ENCODE data around the gene RSL1D1. TPM values are rescaled to one million over a fixed set of nuclear protein-coding genes. Genes with fewer than 3 reads are reported as not detected.
A peak's percentile ranks its signal among the peaks of the same experiment; 100 is the strongest.

RSL1D1 gene
- total RNA-seq, 1 donor from 2014 or later: 148 TPM

- H3K9me3 ChIP-seq: no peaks in the 10 kb centered on the region
- H3K27me3 ChIP-seq: no peaks in the 10 kb centered on the region
- intact Hi-C loops (cut with DNase I): no loop called here
- no peak overlapping the region for H3K27ac ChIP-seq
- no peak for DNase-seq (ENCODE audit: extremely low spot score in 2 of 2)
- no peaks in the 10 kb centered on the region for H3K36me3 ChIP-seq
- H3K4me3 ChIP-seq: no peak overlapping the region
- H3K4me1 ChIP-seq: peaks cover 38% of the 10 kb centered on the region
- no peak for TF ChIP-seq POLR2AphosphoS5 (IDR thresholded peaks at IDR 0.05; ENCODE audit: insufficient read depth in 1 of 2, low read depth in 1 of 2)
- TF ChIP-seq POLR2A (IDR thresholded peaks at IDR 0.05): no peak
- no peak for TF ChIP-seq CTCF (IDR thresholded peaks at IDR 0.05)
Measured at GRCh38 chr16:11800382-11800718, 51.0 kb downstream of the RSL1D1 start.

DNA sequence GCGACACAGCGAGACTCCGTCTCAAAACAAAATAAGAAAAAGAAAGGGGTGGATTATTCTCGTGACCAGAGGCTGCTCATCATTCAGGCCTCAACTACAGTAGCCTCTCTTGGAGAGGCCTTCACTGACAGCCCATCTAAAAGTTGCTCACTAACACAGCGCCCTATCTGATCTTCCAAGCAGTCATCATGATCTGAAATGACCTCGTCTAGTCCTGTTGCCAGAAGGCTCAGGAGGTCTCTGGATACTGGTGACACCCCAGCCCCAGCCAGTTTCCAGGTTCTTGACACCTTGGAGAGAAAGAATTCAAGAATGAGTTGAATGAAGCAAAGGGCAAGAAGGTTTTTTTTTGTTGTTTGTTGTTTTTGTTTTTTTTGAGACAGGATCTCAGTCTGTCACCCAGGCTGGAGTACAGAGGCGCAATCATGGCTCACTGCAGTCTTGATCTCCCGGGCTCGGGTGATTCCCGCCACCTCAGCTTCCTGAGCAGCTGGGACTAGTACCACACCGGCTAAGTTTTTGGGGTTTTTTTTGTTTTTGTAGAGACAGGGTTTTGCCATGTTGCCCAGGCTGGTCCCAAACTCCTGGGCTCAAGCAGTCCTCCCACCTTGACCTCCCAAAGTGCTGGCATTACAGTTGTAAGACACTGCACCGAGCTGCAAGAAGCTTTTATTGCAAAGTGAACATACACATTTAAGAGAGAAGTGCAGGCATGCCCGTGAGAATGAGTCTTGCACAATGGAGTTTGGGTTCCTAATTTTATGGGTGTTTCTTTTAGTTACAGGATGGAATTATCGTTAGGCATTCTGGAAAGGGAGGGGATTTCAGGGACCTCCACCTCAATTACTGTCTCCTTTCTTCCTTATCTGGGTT is 51.6 kb downstream of the RSL1D1 start:
- Histone ChIP-seq H3K27ac (no peak overlapping the region), H3K36me3 (no peaks in the 10 kb centered on the region), H3K27me3 (no peaks in the 10 kb centered on the region), H3K9me3 (no peaks in the 10 kb centered on the region), H3K4me1 (peaks cover 45% of the 10 kb centered on the region), H3K4me3 (no peak overlapping the region)
- DNase-seq (ENCODE audit: extremely low spot score in 2 of 2): no peak
- intact Hi-C loops (cut with DNase I): no loop called here
- no peak for TF ChIP-seq POLR2A (IDR thresholded peaks at IDR 0.05)
- no peak for TF ChIP-seq CTCF (IDR thresholded peaks at IDR 0.05)
- no peak for TF ChIP-seq POLR2AphosphoS5 (IDR thresholded peaks at IDR 0.05; ENCODE audit: insufficient read depth in 1 of 2, low read depth in 1 of 2)

DNA sequence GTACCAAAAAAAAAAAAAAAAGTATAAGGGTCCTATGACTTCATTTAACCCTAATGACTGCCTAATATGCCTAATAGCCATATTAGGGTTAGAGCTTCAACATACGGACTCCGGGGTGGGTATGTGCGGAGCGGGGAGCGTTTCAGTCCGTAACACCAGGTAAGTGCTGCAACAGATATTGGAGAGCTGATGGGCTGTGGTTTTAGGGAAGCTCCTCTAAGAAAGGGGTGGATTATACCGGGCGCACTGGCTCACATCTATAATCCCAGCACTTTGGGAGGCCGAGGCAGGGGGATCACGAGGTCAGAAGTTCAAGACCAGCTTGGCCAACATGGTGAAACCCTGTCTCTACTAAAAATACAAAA is 52.3 kb downstream of the RSL1D1 start:
- H3K27me3 ChIP-seq: no peaks in the 10 kb centered on the region
- H3K36me3 ChIP-seq: no peaks in the 10 kb centered on the region
- H3K4me3 ChIP-seq: no peak overlapping the region
- peaks cover 52% of the 10 kb centered on the region for H3K4me1 ChIP-seq
- DNase-seq (ENCODE audit: extremely low spot score in 2 of 2): no peak
- TF ChIP-seq POLR2AphosphoS5 (IDR thresholded peaks at IDR 0.05; ENCODE audit: insufficient read depth in 1 of 2, low read depth in 1 of 2) (no peak), POLR2A (IDR thresholded peaks at IDR 0.05) (no peak), CTCF (IDR thresholded peaks at IDR 0.05) (no peak)
- H3K27ac ChIP-seq: peak overlapping the region; percentile 100
- intact Hi-C loops (cut with DNase I): no loop called here
- H3K9me3 ChIP-seq: no peaks in the 10 kb centered on the region

GRCh38 chr16:11797957-11798299 is 53.4 kb downstream of the RSL1D1 start:
- Histone ChIP-seq H3K27ac (peak overlapping the region; percentile 100), H3K4me3 (peak overlapping the region; percentile 70 to 100), H3K9me3 (no peaks in the 10 kb centered on the region), H3K36me3 (no peaks in the 10 kb centered on the region), H3K4me1 (peaks cover 63% of the 10 kb centered on the region), H3K27me3 (no peaks in the 10 kb centered on the region)
- intact Hi-C loops (cut with DNase I): loop anchor here (2.0 kb wide), 1 partner anchor 55 kb away; the partner anchor contains the start of gene TXNDC11
- DNase-seq (ENCODE audit: extremely low spot score in 2 of 2): no peak
- no peak for TF ChIP-seq POLR2AphosphoS5 (IDR thresholded peaks at IDR 0.05; ENCODE audit: insufficient read depth in 1 of 2, low read depth in 1 of 2)
- no peak for TF ChIP-seq POLR2A (IDR thresholded peaks at IDR 0.05)
- no peak for TF ChIP-seq CTCF (IDR thresholded peaks at IDR 0.05)
